Breast epithelium (tissue), 3 donors: Measurements from ENCODE around the gene PLPP7.

ENCODE experiments used
- CTCF ChIP-seq, 3 donors: fragments of 450-650 bp; IDR thresholded peaks; one replicate each; pipeline ENCODE4 v1.5.1; 2016 to 2017; ENCODE audit warnings: antibody characterized with exemption in 3 of 3, mild to moderate bottlenecking in 3 of 3, moderate library complexity in 3 of 3
- POLR2A ChIP-seq: fragments of 450-650 bp; IDR thresholded peaks from one replicate; pipeline ENCODE4 v1.6.1; 2016; ENCODE audit warnings: antibody characterized with exemption, mild to moderate bottlenecking, moderate library complexity

DNA sequence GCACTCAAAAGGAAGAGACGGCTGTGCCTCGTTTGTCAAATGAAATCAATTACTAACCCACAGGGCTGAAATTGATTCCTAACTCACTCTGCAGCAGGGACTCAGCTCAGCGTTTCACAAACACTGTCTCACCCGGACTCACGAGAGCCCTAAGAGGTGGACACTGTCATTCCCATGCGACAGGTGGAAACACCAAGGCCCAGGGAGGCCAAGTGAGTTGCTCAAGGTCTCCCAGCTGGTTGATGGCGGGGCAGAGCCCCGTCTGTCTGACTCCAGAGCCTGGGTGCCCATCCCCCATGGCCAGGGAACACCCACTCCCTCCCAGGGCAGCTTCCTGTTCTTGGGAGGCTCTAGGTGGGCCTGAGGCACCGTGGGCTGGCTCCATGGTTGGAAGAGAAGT lies 1.3 kb upstream of the PLPP7 start:
- TF ChIP-seq CTCF (IDR thresholded peaks at IDR 0.05) (no peak), POLR2A (no peak)
